Measurements from ENCODE around the gene SYK.
"Not testable (repeated sequence)": the region's sequence is repeated elsewhere in the genome, so short reads cannot be mapped to it uniquely, and the experiment has no call there.

SYK gene

DNA sequence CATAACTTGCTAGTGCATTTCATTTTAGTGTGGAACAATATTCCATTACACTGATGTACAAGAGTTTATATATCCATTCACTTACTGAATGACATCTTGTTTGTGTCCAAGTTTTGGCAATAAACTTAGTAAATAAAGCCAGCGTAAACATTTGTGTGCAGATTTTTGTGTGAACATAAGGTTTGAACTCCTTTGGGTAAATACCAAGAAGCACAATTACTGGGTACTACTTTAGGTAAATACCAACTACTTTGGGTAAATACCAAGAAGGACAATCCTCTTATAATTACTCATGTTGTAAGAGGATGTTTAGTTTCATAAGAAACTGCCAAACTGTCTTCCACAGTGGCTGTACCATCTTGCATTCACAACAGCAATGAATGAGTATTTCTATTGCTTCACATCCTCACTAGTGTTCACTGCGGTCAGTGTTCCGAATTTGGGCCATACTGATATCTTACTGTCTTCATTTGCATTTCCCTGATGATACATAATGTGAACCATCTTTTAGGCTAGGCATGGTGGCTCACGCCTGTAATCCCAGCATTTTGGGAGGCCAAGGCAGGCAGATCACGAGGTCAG is 2.3 kb upstream of the SYK start:
- DNase-seq: no peak

GRCh38 chr9:90801973-90802322 is 329 bp downstream of the SYK start:
- no peak for DNase-seq

- no peak for DNase-seq
These were observed 867 bp downstream of the SYK start for GRCh38 chr9:90802386-90802985.

- DNase-seq: no peak
These were observed 2.4 kb downstream of the SYK start for GRCh38 chr9:90803860-90804593.

GRCh38 chr9:90805006-90805996 is 3.7 kb downstream of the SYK start:
- peak; percentile 30 to 44 for DNase-seq

GRCh38 chr9:90807006-90807405 is 5.4 kb downstream of the SYK start:
- DNase-seq: no peak

GRCh38 chr9:90808398-90808797 is 6.8 kb downstream of the SYK start:
- DNase-seq: no peak

DNA sequence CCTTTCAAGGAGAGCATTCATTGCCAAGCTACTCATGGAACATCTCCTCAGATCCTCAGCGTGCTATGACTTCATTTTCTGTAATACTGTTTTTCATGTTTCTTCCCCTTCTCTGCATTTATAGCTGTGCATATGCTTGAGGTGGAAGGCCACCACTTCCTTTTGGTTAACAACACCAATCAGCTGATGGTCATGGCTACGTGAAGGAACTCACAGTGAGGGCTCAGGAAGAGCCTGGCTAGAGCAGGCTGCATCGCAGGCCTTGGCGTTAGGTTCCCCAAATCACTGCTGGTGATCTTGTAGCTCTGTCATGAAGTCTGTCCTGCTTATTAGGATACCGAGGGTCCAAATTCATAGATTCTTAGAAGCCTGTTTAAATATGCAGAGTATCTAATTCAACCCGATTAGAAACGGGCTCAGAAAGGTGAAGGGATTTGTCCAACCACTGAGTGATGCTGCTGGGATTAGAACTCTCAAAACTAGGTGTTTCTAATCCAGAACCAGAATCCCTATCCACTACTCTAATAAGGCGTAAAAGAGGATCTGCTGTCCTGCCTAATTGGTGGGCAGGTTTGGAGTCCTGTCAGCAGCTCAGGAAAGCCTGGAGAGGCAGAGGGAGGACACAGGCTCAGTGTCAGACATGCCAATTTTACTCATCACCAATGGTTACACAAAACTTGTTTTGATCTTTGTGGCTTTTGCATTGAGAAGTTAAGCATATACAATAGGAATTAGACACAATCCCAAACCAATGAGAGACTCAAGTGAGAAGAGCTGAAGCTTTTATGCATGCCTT is 7.5 kb downstream of the SYK start:
- no peak for DNase-seq

DNA sequence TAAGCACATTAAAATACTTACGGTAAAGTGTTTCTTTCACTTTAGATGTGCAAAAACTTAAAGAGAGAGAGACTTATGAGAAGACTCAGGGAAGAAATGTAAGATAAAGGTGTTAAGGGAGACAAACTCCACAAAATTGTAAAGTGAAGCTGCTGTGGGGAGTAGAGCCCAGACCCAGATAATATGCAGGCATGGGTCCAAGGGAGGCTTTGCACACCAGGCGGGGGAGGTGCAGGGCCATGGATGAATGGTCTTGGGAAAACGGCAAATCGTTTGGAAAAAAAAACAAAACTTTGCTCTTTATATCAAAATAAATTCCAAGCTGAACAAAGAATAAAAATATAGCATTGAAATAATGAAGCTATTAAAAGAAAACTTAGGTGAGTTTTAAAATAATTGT is 9.1 kb downstream of the SYK start:
- DNase-seq: no peak

GRCh38 chr9:90813046-90813445 is 11.4 kb downstream of the SYK start:
- no peak for DNase-seq

- no peak for DNase-seq
These were observed 11.9 kb downstream of the SYK start for GRCh38 chr9:90813523-90813922.

DNA sequence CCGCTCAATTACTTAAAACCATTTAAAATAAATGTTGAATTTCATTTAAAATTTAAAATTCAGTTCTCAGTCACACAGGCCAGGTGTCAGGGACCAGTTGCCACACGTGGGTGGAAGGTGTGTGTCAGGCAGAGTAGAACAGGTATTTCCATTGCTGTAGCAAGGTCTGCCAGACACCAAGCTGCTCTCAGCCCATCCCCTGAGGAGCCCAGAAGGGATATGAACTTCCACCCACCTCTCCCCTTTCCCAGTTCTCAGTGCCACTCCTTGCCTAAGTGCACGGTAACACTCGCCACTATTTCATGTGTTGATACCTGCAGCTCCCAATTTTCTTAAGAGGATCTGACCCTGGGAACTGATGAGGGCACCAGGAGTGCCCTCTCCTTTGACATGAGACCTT is 12.7 kb downstream of the SYK start:
- DNase-seq: no peak

- DNase-seq: no peak
These were observed 13.7 kb downstream of the SYK start for GRCh38 chr9:90815183-90815943.

DNA sequence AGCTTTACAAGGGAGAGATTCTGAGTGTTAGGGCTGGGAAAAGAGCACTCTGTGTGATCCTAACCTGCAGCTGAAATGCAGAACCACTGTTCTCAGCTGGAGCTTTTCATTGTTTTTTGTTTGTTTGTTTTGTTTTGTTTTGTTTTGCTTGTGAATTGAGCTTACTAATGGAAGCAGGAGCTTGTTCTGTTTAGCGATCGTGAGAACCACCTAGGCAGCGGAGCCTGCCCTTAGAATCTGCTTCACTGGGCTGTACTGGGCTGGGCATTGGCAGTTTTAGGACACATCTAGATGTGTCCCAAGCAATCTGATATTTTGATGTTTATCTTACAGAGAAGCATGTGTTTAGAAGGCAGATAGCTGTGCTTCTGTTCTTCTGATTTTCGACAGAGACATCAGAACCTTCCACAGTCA is 14.3 kb downstream of the SYK start:
- DNase-seq: no peak

DNA sequence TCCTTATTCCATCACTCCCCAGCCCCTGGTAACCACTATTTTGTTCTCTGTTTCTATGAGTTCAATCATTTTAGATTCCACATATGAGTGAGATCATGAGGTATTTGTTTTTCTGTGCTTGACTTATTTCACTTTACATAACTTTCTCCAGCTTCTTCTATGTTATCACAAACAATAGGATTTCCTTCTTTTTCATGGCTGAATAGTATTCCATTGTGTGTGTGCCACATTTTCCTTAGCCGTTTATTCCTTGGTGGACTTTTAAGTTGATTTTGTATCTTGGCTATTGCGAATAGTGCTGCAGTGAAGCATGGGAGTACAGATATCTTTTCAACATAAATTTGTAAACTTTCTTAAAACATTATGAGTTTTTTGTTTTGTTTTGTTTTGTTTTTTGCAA is 15.1 kb downstream of the SYK start:
- DNase-seq: no peak

DNA sequence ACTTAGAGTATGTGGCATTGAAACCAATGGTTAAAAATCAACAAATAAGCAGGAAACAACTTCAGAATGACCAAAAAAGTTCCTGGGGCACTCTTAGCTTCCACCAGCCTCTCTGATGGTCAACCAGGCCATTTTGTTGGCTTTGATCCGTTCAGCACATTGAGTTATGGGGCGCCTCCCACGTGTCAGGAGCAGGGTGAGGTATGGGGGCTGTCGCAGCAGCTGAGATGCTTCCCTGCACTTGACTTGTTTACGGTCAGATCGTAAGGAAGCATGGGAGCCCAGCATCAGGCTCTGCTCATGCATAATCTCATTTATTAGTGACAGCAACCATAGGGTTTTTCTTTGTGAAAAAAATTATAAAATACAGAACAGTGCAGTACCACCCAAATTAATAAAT is 16.7 kb downstream of the SYK start:
- DNase-seq: no peak

- not testable (repeated sequence) for DNase-seq
These were observed 18.8 kb downstream of the SYK start for GRCh38 chr9:90820406-90820805.

- not testable (repeated sequence) for DNase-seq
These were observed 19.6 kb downstream of the SYK start for GRCh38 chr9:90821236-90821635.

DNA sequence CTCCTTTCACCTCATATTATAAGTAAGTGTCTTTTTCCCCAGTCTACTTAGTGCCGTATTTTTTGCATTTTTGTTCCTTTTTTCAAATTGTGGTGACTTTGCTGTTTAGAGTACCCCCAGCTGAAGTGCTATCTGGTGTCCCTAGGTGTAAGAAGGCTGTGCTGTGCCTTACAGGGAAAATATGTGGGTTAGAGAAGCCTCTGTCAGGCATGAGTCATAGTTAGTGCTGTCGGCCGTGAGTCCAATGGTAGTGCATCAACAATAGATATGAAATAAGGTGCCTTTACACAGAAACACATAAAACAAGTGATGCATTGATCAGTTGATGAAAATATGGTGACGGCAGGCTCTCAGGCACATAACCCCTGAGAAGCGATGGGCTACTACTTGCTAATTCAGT is 20.1 kb downstream of the SYK start:
- DNase-seq: no peak

GRCh38 chr9:90822866-90823265 is 21.2 kb downstream of the SYK start:
- DNase-seq: no peak

DNA sequence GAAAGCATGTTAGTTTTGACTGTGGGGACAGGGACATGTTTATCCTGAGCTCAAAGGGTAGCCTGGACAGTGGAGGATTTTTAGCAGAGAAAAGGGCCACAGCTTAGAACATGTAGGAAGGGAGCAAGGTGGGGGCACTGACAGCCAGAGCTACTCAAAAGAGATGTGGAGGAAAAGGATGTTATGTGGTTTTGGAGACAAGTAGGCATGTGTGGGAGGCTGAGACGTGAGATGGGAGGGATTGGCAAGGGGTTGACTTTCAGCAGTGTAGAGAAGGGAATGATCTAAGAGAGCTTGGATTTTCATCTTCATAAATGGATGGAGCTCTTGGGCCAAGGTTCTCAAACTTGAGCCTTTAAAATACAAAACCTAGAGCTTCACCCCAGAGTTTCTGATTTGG is 24.0 kb downstream of the SYK start:
- DNase-seq: no peak

Data from NCI-H187 (cell line).